DMS153 (cell line): ENCODE measurements around the gene GTF2F2.
"Not testable (repeated sequence)": the region's sequence is repeated elsewhere in the genome, so short reads cannot be mapped to it uniquely, and the experiment has no call there.

ENCODE experiments used
- DNase-seq: peaks from one replicate; lab custom pipeline; 2025; lab: John Stamatoyannopoulos, UW

The GTF2F2 gene

DNA sequence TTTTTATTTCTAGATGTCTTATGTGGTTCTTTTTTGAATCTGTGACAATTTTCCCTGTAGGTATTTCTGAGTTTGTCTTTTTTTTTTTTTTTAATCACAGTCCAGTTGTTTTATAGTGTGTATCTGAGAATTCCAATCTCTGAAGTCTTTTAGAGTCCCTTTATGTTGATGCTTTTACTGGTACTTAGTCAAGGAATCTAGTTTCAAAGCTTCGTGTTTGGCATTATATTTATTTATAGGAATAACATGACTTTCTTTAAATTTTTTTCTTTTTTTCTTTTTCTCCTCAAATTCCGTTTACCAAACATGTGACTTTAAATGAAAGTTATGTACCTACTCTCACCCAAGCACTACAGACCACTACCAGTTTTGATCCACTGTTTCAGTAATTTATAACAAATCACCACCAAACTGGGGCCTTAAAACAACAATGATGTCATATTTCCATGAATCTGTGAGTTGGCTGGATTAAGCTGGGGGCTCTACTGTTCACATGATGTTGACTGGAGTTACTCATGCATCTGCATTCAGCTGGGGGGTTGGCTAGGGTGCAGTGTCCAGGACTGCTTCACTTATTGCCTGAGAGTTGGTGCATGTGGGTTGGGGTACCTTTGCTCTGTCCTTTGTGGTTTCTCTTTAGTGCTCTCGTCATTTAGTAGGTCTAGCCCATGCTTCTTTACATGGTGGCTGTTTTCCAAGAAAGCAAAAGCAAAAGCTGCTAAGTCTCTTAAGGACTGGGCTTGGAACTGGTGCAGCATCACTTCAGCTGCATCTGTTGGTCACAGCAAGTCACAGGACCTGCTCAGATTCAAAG lies 58.2 kb downstream of the GTF2F2 start:
- DNase-seq: no peak

DNA sequence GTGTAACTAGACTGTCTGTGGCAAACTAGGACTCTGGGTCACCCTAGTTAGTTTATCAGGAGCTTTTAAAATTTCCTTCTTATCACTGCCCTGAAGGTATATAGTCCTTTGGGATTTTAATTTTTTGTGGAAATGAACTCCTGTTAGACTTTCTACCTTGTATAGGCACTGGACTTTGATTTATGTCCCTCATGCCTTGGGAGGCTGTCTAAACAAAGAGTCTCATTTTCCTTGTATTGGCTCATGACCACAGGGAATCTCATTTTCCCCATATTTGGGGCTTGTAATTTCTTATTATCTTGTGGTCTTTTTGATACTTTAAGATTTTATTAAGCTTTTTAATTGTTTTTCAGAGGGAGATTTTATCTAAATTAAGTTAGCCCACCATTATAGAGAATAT lies 59.1 kb downstream of the GTF2F2 start:
- DNase-seq: no peak

DNA sequence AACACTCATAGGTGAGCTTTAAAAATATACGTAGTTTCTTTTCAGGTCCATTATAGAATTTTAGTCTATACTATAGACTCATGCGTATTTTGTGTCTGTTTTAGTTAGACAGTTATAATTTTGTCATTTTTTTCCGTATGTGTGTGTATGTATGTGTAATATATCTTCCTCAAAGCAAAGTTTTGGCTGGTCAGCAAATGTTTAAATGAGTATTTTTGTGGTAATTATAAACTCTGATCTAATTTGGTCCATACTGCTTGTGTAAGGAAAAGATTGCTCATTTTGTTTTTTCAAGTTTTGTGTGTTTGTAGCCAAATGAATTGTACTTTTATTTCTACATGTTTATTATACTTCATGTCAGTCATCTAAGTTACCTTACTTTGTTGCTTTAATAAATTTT lies 60.0 kb downstream of the GTF2F2 start:
- no peak for DNase-seq

DNA sequence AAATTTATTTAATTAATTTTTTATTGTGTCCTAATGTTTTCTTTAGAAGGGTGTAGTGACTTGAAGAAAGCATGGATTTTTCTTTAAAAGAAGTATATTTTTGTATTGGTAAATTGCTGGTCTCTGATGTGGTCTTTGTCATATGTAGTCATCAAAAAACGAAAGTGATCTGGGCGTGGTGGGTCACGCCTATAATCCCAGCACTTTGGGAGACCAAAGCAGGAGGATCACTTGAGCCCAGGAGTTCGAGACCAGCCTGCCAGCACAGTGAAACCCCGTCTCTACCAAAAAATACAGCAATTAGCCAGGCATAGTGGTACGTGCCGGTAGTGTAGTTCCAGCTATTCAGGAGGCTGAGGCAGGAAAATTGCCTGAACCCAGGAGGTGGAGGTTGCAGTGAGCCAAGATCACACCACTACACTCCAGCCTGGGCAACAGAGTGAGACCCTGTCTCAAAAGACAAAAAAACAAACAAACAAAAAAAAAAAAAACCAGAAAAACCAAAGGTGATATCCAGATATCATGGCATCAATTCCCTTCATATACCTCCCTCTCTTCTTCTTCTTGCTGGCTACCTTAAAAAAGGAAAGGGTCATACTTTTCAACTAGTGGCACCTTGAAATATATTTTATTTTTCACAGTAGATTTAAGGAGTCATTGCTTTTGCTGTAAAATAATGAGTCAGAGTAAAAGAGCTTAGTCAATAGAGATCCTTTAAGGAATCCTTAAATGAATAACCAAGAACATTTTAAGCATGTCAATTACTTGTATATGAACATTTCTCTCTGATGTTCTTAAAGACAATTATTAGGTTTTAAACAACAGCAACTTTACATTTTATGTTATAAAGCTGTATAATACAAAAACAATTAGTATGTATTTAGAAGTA lies 60.6 kb downstream of the GTF2F2 start:
- DNase-seq: no peak

DNA sequence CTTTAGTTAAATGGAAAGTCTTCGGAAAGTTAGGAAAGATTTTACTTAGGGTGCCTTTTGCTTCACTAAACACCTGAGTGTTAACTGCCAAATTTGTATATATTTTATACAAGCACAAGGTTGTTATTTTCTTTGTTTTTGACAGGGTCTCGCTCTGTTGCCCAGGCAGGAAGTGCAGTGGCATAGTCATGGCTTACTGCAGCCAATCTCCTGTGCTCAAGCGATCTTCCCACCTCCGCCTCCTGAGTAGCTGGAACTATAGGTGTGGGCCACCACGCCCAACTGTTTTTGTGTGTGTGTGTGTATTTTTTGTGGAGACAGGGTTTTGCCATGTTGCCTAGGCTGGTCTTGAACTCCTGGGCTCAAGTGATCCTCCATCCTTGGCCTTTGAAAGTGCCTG lies 64.4 kb downstream of the GTF2F2 start:
- DNase-seq: no peak

DNA sequence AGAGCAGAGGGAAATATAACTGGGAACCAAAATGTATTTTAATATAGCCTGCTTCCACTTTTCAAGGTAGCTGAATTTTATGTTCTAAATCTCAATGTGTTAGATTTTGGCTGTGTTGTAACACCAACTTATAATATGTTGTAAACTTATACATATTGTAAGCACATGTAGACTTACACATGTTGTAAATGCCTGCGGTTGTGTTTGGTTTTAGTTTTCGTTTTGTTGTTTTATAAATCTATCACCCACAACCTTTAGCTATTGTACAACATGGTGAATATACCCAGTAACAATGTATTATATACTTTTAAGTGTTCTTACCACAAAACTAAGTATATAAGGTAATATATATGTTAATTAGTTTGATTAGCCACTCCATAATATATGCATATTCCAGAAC lies 65.0 kb downstream of the GTF2F2 start:
- DNase-seq: no peak

DNA sequence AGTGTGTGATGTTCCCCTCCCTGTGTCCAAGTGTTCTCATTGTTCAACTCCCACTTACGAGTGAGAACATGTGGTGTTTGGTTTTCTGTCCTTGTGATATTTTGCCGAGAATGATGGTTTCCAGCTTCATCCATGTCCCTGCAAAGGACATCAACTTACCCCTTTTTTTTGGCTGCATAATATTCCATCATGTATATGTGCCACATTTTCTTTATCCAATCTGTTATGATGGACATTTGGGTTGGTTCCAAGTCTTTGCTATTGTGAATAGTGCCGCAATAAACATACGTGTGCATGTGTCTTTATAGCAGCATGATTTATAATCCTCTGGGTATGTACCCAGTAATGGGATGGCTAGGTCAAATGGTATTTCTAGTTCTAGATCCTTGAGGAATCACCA lies 68.8 kb downstream of the GTF2F2 start:
- not testable (repeated sequence) for DNase-seq

DNA sequence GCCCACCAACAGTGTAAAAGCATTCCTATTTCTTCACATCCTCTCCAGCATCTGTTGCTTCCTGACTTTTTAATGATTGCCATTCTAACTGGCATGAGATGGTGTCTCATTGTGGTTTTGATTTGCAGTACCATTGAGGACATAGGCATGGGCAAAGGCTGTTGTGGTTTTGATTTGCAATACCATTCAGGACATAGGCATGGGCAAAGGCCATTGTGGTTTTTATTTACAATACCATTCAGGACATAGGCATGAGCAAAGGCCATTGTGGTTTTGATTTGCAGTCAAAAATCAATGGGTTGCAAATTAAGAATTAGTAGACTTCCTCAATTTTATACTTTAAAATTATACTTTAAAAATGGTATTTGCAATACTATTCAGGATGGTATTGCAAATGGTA lies 69.2 kb downstream of the GTF2F2 start:
- DNase-seq: not testable (repeated sequence)

DNA sequence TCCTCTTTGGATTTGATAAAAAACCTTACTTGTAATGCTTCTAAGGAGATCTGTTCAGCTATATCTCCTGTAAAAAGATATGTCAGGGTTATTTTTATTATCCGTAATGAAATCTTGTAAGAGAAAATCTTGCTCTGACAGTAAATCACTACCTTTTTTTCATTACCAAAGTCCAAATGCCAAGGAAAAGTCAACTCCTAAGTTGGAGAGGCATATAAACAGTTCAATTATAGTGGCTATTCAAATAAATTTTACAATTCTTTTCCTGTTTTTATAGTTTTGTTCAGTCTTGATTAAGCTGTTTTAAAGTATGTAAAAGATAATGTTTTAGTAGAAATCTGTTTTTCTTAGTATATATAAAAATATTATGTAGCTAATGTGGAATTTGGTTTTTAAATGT lies 71.6 kb downstream of the GTF2F2 start:
- DNase-seq: no peak

DNA sequence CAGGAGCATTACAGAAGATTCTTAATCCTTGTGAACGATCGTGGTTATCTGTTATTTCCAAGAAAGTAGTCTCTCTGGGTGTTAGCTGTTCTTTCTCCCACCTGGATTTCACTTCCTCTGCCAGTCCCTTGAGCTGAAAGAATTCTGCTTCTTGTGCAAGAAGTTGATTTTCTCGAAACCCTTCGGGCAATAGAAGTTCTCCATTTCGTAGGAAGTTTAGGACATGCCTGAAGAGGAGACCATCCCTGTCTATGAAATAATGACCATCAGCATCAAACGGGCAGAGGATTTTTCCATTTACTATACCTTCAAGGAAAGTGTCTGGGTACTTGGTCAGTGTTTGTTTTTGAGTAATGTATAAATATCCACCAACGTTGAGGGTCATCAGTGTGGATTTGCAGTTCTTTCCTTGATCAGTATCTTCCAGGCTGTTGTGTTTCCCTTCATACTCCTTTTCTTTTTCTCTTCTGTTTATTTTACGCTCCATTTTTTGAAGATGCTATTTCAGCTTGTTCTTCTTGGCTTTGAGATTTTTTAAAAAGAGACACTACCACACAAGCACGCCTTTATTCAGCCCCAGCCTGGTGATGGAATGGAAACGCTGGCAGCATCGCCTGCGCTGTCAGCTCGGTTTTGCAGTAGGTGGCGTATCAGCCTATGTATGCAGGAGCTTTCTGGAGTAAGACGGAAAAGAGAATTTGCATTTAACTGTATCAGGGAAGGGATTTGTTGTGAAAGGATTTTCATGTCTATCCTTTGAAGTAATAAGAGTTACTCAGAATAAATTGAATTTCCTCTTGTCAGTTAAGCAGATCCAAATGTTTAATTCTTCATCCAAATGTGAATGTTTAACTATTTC lies 74.0 kb downstream of the GTF2F2 start:
- DNase-seq: no peak

DNA sequence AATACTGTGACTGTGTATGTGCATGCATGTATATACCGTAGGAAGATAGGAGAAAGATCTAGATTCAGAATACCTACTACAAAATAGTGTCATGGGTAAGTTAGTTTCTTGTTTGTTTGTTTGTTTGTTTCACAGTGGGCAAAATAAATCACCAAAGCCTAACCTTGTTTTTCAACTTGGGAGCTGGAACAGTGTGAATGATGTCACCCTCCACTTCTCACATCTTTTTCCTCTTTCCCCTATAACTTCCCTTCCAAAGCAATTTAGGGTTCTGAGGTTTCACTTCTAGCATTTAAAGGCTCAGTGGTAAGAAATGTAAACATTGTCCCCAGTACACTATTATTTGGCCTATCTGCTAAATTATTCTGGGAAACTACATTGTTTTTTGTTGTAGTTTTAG lies 75.1 kb downstream of the GTF2F2 start:
- DNase-seq: no peak

DNA sequence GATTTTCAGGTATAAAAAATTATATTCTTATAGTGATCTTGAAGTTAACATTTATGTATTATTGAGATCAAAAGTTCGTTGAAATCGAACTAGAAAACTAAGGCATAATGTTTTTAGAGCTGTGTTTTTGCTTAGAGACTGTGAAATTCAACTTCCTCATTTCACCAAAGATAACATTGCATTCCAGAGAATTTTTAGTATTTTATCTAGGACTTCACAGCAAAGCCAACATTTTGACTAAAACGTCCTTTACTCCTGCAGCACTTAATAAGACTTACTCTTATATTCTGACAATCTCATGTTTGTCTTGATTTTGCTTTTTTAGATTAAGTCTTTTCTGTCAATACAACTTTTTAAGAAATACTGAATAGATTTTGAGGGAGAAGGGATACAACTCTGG lies 75.8 kb downstream of the GTF2F2 start:
- DNase-seq: no peak

DNA sequence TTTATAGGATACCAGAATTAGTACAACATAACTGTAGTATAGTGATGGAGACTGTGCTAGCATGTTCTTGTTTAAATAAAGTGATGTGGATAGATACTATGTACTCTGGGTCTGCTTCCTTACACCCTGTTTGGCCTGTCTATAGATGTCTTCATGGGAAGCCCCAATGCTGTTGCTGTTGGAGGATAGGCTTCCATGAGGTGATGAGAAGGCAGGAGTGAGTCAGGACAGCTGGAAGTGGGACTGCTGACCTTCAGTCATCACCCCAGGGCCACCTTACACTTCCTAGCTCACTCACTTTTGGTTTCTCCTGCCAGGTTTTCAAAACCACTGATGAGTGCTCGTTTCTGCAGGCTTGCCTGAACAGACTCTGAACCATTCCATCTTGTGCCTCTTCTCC lies 76.3 kb downstream of the GTF2F2 start:
- DNase-seq: no peak

DNA sequence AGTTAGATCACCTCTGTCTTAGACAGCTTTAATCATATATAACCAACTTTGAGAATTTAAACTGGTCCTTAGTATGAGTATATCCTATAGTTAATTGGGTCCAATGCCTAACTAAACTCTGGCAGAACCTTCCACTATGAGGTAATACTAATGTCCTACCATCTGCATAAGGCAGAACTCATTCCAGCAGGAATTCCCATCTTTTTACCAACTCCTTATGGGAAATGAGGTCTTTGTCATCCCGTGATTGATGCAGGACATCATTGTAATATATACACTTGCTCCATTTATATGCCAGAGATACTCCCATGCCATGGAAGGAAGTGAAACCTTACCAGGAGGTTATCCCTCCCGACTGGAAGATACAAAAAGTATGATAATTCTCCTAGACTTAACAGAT lies 77.7 kb downstream of the GTF2F2 start:
- DNase-seq: no peak

DNA sequence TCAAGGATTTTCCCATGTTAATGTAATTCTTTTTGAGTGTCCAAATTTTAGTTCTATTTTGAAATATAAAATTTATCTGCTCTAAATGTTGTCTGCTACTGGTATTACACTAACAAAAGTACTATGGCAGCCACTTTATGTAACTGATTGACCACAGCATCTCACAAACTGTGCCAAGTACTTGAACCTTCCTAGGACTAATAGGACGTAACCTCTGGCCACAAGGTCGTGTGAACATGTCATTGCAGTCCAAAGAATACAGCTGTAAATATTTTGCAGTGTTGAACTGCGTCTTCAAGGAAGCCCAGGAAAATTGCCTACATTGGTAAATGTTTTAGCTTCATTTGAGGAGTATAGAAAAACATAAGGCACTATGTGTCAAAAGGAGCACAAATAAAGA lies 78.6 kb downstream of the GTF2F2 start:
- DNase-seq: no peak

DNA sequence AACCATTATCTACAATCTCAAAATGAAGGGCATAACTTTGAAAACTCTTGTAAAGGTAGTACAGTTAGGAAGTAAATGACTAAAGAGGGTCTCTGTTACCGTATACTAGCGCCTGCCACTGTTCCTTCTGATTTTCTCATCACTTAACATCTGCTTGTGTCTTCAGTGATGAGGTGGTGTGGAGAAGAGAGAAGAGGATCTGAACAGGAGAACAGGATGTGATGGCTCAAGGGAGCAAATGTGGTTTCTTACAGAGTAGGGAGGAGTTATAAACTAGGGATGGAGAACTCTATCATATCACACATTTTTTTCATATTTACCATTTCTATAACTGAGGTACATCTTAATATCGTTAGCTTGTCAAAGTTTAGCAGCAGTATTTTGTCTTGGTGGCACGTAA lies 79.4 kb downstream of the GTF2F2 start:
- DNase-seq: no peak

DNA sequence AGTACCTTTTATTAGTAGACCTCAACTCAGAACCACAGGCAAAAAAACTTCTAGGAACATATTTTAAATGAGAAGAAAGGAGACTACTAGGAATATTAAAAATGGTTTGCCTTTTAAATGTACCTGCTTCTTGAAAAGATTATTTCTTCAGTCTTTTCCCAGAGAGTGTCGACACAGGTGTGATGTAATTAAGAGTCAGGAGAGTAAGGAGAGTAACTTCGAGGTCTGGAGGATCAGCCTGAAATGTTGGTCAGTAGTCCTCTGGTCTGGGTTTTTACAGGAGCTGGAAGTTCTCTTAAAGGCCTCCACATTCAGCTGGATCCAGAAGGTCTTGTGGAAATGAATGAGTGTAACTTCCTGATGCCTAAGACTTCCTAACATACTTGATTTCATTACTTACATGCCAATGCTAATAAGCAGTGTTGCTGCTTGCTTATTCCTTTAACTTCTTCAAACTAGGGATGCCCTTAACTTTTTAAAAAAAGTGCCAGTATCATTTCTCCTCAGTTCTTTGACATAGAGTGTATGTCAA lies 80.5 kb downstream of the GTF2F2 start, which contains the start of gene KCTD4:
KCTD4 (minus strand) TSS at position 345 of the 532 bp plus-strand sequence. CDS start 6,478 bp downstream, outside the sequence.
- no peak for DNase-seq

DNA sequence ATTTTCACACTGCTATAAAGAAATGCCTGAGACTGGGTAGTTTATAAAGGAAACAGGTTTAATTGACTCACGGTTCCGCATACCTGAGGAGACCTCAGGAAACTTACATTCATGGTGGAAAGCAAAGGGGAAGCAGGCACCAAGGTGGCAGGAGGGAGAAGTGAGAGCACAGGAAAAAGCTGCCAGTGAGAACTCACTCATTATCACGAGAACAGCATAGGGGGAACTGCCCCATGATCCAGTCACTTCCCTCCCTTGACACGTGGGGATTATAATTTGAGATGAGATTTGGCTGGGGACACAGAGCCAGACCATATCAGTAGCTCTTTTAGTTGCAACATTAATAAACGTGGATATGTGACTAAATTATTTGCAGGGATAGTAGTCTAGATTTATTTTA lies 84.8 kb downstream of the GTF2F2 start:
- no peak for DNase-seq

DNA sequence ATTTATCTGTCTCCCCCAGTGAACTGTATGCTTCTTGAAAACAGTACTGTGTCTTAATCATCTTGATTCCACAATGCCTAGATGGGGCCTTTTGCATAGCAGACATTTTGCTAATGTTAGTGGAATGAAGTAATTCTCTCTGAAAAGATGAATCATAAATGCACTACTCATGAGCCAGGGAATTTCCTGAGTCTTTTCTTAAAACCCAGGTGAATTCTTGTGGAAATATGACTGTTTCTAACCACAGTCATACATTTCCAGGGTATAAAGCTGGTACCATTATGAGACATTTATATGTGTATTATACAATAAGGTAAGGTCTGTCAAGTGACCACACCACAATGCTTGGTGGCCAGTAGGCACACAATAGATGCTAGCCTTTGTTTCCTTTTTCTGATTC lies 86.0 kb downstream of the GTF2F2 start:
- DNase-seq: no peak

DNA sequence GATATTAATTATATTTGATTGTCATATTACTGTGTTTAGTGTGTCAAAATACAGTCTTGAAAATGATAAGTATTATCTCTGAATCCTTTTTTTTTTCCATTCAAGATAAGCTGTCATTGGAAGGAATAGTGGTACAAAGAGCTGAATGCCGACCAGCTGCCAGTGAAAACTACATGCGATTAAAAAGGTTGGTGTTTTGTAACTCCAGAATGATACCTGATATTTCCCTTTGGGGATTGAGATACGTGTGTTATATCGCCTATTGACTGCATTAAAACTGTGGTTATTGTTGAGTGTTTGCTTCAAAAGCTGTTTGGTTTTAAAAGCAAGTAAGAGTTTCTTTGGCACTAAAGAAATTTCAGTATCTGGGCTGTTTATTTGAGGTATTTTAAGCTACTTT lies 87.0 kb downstream of the GTF2F2 start:
- peak; percentile 74 for DNase-seq

DNA sequence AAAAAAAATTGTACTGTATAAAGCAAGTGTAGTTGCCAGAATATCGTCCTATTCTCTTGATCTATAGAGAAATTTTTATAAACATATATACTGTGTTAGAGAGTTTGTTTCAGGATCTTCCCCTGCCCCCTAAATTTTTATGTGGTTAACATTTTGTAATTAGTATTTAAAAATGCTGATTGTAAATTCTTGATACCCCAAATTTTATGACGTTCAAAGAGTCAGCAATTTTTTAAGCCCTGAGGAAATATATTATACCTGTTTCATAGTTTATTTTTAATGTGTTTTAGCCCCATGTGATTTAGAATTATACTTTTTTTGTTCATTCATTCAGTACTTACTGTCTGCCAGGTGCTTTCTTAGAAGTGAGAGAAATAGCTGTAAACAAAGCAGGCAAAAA lies 87.8 kb downstream of the GTF2F2 start:
- DNase-seq: no peak

DNA sequence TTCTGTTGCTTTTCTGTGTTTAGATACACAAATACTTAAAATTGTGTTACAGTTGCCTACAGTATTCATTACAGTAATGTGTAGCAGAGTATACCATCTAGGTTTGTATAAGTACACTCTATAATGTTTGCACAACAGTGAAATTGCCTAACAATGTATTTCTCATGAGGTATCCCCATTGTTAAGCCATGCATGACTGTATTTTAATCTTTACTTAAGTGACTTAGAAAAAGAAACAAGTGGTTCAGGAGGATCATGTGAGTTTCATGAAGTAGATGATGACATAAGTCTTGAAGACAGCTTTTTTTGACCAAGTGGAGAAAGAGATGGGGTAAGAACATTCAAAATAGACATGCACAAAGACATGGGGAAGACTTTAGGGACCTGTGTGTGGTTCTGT lies 88.9 kb downstream of the GTF2F2 start:
- peak; percentile 21 for DNase-seq
